GM10266 (cell line): Measurements from ENCODE around the gene SLC12A4.
A peak's percentile ranks its signal among the peaks of the same experiment; 100 is the strongest.

ENCODE experiments used
- DNase-seq: peaks from one replicate; pipeline ENCODE4 v3.0.0; 2012; ENCODE audit errors: extremely low spot score
- TF ChIP-seq, protein P1 (sequence below): IDR thresholded peaks from 2 replicates; pipeline ENCODE4 v1.5.1; 2012; ENCODE audit warnings: mild to moderate bottlenecking, low read depth; ENCODE audit not compliant: control insufficient read depth, insufficient read depth; ENCODE audit errors: missing control alignments

SLC12A4 gene

DNA sequence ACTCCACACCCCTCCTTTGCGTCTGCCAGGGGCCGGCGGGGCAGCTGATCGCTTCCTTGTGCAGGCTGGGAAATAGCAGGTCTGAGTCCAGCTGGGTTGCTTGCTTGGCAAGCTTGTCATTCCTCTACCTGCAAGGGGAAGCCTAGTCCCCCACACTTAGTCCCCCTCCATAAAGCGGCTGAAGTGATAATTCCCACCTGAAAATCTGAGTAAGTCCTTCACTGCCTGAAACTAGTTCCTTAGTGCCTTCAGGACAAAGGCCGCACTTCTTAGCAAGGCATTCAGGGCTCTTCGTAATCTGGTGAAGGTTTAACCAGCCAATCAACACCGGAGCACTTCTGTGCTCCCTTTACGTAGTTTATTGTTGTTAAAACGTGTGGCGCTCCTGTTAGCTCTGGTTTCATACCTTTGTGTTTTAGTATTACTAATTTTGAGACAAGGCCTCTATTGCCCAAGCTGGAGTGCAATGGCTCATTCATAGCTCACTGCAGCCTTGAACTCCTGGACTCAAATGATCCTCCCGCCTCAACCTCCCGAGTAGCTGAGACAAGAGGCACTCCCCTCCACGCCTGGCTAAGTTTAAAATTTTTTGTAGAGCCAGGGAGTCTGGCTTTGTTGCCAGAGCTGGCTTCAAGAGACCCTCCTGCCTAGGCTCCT, 74.6 kb downstream of the SLC12A4 start:
- DNase-seq = peak; percentile 26
- TF ChIP-seq, protein P1, sequence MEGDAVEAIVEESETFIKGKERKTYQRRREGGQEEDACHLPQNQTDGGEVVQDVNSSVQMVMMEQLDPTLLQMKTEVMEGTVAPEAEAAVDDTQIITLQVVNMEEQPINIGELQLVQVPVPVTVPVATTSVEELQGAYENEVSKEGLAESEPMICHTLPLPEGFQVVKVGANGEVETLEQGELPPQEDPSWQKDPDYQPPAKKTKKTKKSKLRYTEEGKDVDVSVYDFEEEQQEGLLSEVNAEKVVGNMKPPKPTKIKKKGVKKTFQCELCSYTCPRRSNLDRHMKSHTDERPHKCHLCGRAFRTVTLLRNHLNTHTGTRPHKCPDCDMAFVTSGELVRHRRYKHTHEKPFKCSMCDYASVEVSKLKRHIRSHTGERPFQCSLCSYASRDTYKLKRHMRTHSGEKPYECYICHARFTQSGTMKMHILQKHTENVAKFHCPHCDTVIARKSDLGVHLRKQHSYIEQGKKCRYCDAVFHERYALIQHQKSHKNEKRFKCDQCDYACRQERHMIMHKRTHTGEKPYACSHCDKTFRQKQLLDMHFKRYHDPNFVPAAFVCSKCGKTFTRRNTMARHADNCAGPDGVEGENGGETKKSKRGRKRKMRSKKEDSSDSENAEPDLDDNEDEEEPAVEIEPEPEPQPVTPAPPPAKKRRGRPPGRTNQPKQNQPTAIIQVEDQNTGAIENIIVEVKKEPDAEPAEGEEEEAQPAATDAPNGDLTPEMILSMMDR = no peak
